HG03103 (cell line): ENCODE data around the gene RBM12.
"Not testable (repeated sequence)": the region's sequence is repeated elsewhere in the genome, so short reads cannot be mapped to it uniquely, and the experiment has no call there.

Source experiments
- ATAC-seq: cut with Tn5 transposase; IDR thresholded peaks from one replicate; pipeline ENCODE4 v1.9.1; 2021; ENCODE audit warnings: low read depth; ENCODE audit not compliant: unreplicated experiment

Gene RBM12

DNA sequence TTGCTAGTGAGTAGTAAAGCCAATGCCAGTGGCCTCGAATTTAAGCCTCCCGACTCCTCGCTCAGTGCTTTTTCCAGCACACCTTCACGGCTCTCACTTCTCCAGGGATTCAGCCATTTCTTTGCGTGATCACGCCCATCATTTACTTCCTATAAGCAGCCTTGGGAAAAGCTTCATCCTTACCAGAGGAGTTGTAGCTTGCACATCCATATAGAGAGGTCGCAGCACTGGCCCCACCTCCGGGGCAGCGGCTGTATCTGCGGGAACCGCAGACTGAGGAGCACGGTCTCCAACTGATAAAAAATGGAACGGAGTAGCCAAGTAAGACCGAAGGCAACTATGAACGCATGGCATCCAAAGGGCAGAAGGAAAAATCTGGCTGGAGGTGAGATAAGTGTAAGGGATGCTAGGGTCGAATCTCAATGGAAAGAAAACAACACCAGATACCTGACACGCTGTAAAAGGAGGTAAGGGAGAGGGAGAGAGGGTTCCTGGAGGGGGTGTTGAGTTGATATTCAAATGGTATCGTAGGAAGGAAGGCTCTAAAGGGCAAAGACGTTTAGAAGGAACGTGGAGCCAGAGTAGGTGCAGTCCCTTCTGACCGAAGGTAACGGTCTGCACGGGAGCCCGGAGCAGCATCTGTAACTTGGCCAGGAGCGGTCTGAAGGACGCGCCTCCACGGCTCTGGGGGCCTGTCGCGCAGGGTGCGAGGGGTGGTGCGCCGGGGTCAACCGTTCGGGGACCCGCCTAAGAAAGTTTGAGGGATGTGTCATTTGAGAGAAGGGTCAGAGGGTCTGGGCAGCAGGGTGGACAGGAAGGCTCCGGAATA is 33.8 kb upstream of the RBM12 start:
- no peak for ATAC-seq

DNA sequence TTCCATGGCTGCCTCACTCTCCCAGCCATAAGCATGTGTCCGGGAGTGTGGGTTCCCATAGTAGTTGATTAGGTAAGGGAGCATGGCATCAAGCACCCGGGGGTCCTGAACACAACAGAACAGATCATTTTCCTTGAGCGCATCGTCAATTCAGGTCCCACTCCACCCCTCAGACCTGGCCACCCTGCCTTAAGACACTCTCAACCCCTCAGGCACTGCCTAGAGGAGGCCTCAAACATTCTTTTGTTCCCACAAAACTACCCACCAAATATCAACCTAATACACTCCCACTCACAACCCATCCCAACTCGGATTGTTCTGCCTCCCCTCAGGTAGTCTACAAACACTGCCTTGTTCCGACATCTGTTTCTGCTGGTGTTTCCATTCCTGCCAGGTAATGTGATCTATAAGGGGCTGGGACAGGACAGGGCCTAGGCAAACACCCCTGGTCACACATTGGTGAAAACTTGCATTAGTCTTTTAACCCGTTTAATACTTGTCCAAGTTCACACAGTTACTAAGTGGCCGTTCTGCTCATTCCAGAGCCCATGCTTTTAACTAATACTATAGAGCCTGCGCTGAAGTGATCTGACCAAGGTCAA is 33.1 kb upstream of the RBM12 start:
- ATAC-seq: no peak

DNA sequence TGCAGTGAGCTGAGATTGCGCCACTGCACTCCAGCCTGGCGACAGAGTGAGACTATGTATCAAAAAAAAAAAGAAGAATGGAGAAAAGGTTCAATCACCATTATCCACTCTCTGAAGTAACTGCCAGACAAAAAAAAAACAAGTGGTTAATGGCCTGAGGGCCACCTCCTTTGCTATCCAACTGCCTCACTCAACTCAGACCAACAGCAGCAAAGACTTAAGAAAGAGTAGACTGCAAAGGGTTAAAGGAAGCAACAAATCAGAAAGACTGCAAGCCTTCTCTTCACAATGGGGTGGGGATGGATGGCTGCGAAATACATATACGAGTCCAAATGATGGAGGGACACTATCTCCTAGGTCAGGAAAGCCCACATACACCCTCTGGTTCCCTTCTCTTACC is 31.3 kb upstream of the RBM12 start:
- no peak for ATAC-seq

DNA sequence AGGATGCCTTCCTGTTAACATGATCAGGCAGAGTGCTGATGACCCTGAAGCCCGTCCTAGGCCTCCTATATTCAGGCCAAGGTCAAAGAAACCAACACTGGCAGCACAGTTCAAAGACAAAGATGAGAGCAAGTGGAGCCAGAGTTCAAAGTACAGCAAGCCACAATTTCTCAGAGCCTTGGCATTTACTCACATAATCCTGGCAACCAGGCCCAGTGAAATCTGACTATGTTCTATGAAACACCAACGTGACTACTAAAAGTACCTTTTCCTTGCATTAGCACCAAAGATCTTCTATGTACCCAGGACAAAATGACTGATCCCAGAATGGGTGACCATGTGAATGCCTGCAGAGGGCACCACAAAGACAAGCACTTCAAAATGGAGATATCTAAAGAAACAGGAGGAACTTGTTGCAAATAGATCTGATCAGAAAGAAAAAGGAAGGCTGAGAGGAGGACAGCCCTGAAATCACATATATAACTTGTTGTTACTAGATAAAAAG is 30.6 kb upstream of the RBM12 start:
- no peak for ATAC-seq

DNA sequence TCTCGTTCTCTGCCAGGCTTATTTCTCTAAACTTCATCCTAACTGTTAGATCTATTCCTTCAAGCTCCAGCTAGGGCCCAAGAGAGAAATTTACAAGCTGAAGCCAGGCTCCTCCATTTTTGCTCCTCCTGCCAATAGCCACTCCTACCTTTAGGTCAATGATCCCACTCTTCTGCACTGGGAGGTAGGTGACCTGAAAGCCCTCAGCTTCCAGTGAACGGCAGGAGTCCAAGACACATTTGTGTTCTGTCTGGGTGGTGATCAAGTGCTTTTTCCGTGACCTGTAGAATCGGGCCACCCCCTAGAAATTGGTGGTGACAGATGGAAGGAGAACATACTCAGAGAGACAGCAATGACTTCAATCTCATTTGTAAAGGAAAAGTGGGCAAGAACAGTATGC is 25.6 kb upstream of the RBM12 start:
- no peak for ATAC-seq

DNA sequence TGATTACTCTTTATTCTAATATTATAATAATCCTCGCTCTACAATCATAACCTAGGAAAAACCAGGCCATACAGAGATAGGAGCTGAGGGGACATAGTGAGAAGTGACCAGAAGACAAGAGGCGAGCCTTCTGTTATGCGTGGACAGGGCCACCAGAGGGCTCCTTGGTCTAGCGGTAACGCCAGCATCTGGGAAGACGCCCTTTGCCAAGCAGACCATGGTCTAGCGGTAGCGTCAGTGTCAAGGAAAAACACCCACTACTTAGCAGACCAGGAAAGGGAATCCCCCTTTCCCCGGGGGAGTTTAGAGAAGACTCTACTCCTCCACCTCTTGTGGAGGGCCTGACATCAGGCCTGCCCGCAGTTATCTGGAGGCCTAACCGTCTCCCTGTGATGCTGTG is 22.2 kb upstream of the RBM12 start:
- not testable (repeated sequence) for ATAC-seq

DNA sequence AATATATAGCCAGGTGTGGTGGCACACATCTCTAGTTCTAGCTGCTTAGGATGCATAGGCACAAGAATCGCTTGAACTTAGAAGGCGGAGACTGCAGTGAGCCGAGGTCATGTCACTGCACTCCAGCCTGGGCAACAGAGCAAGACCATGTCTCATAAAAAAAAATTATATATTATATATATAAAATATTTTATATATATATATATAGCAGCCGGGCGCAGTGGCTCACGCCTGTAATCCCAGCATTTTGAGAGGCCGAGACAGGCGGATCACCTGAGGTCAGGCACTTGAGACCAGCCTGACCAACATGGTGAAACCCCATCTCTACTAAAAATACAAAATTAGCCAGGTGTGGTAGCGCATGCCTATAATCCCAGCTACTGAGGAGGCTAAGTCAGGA is 20.7 kb upstream of the RBM12 start:
- ATAC-seq: not testable (repeated sequence)

DNA sequence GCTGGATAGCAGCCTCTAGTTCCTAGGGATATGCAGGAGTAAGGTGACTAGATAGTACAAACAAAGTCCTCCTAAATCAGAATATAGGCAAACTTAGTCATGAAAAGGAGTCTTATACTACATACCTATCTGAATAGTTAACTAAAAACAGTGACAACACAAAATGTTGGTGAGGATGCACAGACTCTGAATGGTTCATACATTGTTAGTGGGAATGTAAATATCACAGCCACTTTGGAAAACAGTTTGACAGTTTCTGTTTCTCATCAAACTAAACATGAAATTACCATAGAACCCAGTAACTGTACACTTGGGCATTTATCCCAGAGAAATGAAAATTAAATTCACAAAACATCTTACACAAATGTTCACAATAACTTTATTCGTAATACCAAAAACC is 17.3 kb upstream of the RBM12 start:
- ATAC-seq: no peak

DNA sequence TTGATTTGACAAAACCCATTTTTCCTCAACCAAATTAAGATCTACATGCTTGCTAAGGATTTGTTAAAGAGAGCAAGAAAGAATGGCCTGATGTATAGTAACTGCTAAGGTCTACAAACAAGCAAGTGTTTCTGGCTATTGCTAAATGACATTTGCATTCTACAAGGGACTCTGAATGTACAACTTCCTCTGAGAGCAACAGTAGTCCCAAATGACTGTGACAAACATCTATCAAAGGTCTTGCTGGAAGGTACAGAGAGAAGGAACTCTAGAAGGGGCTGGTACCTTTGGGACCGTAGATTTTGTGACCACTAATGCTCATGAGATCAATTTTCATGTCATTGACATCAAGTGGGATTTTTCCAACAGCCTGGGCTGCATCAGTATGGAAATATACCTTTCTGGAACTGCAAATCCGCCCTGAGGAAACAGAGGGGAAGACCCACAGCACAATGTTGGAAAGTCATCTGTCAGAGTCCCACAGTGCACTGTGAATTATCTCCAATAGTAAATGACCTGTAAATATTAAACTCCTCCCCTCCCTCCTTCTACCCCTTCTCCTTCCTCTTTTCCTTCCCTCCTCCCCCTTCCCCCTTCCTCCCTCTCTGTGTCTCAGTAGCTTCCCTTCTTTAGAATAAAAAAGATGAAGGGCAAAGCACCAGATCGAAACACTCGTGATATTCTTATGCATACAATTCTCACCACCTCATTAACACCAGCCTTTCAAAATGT is 15.9 kb upstream of the RBM12 start:
- no peak for ATAC-seq

DNA sequence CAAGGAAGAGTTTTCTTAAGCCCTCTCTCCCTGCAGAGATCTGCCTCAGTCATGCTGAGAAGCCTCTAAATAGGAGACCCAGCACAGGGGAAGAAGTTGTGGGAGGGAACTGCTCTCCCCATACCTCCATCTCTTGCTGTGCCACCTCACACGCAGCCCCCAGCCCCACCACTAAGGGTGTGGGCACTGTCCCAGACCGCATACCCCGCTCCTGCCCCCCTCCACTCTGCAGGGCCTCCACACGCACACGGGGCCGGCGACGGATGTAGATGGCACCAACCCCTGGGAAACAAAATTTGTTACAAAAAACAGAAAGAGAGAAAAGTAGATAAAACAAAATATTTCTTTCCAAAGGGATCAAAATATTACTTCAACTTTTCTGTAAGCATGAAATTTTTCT is 10.2 kb upstream of the RBM12 start:
- no peak for ATAC-seq

DNA sequence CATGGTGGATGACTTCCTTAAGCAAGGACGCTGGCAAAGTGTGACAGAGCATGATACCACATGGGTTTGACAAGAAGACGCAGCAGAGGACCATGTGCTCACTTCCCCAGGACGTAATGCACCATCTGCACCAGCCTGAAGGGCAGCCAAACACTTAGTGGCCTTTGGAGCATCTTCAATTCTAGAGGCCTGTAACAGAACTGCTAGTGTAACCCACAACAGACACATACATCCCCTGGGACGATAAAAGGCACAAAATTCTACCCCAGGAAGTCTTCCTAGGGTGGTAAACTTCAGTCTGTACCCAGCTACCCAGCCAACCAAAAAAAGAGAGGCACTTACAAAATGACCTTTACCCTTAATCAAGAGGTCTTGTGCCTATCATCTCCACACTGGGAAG is 9.2 kb upstream of the RBM12 start:
- no peak for ATAC-seq

DNA sequence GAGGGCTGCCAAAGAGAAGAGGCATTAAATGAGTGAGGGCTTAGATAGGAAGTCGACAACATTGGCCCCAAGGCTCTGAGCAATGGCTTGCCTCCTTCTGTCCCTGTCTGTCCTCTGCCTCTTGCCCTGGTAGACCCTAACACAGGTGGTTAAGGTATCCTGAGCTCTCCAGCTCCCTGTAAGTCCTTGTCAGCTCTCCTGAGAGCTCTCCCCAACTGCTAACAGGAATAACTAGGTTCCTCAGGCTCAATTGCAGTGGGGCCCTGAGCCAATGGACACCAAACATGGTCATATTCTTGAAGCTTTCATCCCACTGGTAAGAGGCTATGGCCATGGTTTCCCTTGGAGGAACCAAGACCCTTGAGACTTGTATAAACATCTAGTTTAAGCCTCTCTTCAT is 5.0 kb upstream of the RBM12 start:
- no peak for ATAC-seq

DNA sequence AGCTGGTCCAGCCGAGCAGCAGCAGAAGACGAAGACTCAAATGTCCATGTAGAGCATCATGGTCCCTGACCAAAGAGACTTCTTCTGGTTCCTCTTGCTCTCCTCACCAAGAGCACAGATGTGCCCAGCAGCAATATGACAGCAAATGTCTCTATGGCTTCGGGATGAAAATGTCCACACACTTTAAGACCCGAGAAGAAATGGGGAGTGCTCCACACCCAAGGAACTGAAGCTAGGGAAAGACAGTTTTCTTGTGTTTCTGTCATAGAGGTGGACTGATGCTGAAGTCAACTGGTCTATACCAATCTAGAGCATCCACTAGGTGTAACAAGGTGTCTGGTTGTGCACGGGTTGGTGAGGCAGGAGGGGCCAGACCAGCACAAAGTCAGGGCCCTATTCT is 4.5 kb upstream of the RBM12 start:
- ATAC-seq: no peak

DNA sequence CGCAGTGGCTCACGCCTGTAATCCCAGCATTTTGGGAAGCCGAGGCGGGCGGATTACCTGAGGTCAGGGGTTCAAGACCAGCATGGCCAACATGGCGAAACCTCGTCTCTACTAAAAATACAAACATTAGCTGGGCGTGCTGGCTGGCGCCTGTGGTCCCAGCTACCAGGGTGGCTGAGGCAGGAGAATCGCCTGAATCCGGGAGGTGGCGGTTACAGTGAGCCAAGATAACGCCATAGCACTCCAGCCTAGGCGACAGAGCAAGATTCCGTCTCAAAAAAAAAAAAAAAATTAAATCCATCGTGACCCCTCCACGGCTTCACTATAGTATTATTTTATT is 1.2 kb upstream of the RBM12 start:
- no peak for ATAC-seq

DNA sequence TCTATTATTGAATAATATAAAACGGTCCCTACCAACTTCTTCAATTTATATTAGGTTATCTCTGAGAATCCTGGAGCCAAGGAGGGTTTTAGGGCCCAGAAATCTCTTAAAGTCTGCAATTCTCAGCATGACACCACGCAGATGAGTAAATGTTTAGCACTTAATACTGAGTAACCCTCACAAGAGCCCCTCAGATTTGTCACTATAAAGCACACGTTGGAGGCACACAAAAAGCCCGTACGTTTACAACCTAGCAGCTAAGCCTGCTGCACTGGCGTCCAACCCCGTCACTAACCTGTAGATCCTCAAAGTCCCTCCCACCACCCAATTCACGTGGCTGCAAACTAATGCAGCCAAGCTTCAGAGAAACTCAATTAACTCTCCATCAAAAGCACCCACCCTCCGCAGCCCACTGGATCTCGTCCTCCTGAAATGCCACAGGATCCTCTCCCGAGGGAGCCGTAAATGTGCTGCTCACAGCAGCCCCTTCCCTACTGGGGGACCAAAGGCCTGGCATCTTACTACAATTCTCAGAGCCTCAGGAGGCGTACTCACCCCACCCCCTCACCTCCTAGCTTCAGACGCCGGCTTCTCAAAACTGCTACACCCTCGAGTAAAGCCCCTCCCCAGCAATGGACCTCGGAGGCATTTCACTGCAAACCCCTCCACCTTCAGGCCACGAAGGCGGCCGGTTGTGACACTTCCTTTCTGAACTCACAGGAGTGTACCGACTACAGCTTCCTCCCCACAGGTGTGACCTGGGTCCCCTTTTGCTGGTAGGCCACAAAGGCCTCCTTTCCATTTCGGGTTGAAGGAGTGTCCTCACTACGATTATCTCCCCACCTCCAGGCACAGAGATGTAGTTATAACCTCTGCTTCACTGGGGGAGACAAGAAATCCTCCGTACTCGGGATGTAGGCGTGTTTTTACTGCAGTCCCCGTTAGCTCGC is 909 bp downstream of the RBM12 start:
- ATAC-seq: no peak

DNA sequence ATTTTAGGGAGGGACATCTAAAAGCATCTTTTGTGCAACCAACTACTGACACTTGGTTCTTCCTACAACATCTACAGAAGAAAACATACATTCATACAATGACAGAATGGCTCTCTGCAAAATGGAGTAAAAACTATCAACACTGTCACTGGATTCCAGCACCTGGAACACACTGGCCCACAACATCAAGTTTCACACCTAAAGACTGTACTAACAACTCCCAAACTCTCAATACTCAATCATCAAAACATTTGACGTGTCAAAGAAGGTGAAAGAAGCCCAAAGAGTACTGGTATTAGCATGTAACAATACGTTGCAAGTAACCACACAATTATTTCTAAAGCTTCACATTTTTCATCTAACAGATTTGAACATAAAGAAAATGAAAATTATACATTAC is 2.1 kb downstream of the RBM12 start:
- no peak for ATAC-seq

DNA sequence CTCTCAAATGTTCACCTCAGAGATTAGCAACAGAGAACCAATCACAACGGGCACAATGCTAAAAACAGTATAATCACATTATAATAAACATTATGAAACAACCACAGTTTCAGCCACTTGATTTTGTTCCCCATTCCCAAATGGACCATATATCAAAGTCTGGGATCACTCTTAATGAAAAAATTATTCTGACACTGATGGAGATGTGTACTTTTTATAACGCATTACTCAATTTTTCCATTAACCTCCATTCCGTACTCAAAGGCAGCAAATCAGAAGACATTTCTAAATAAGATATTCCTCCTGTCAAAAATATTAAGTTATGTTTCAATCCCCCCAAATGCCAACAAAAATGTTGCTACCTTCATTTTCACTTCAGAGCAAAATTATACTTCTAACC is 2.8 kb downstream of the RBM12 start:
- no peak for ATAC-seq

DNA sequence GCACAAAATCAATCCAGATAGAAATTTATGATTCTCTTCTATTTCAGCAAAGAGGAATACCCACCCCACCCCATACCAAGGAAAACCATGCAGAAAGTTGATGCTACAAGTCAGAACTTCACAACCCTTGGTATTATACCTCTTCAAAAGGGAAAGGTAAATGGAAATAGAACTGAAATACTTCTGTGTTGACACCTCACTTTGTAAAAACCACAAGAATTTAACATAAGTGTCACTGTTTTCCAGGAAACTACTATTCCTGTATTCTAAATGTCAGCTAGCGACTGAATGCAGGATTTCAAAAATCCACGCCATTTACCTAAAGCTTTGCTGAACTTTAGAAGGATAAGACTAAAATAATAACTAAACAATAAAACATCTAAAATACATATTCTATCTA is 3.6 kb downstream of the RBM12 start:
- ATAC-seq: no peak

DNA sequence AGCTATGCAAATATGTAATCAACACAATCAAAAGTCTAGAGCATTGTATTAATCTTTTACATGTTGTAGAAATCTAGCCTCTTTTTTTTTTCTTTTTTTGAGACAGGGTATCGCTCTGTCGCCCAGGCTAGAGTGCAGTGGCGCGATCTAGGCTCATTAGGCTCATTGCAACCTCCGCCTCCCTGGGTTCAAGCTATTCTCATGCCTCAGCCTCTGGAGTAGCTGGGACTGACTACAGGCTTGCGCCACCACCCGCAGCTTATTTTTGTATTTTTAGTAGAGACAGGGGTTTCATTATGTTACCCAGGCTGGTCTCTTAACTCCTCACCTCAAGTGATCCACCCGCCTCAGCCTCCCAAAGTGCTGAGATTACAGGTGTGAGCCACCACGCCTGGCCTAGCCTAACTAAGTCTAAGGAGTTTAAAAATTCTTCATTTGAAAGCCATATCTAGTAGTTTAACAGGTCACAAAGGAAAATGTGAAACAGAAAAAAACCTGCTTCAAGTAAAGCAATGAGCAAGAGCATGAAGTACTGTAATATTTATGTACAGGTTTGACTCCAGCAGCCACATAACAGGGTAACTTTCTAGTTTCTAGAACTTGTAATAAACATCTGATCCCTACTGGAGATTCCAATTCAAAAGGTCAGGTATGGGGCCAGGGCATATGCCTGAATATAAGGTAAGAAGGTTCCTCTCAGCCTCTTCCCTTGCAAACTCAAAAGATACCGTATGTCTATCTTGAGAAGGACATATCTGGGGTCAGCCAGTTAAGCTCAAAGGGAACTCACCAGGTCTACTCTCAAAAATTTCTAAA is 4.4 kb downstream of the RBM12 start:
- ATAC-seq: no peak

DNA sequence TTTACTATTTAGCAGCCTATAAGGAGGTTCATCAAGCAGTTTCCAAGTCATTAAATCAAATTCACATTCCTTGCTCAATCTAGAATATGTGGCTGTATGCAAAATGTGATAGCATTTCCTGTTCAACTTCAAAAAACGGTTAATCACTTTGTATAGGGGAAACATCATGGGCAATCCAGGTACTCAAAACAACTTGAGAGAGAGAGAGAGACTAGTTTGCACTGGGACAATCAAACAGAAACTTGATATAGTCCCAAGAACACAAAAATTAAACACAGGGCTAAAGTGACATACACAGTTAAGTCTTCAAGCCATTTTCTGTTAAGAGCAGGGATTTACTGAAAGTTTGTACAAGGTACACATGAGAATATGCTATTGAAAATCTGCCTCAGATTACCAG is 7.4 kb downstream of the RBM12 start:
- no peak for ATAC-seq
